Measurements from ENCODE around the gene PABPN1. TPM values are rescaled to one million over a fixed set of nuclear protein-coding genes. Genes with fewer than 3 reads are reported as not detected.

PABPN1 gene
- total and polyA plus RNA-seq, 2 of the 13 experiments (the other 11 are each of a cell fraction or from before 2014, with no cell fraction given), result 233 to 524 TPM

DNA sequence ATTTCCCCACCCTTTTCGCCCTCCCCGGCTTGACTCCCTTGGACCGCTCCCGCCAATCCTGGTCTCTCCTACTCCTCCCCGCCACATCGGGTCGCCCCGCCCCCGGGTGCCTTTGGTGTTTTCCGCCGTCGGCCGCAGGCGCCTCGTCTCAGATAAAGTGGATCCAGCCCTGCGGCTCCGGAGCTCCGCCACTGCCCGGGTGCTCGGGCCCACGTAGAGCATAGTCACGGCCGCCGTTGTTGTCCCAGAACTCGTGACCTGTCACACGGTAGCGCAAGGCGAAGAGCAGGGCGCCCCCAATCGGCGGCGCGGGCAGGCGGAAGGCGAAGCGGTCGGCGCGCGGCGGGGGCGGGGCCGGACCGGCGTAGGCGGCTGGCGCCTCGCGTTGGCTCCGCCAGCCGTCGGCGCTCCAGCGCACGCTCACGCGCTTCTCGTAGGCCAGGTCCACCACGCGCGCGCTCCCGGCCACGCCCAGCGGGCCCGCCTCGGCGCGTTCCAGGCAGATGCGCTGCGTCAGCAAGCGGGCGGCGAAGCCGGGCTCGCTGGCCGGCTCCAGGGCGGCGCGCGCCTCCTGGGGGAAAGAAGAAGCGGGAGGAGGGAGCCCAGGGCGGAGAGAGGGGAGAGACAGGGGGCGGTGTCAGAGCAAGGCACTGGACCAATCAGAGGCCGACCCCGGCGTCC is 19.8 kb upstream of the PABPN1 start (continued):
- TF ChIP-seq, protein P1, sequence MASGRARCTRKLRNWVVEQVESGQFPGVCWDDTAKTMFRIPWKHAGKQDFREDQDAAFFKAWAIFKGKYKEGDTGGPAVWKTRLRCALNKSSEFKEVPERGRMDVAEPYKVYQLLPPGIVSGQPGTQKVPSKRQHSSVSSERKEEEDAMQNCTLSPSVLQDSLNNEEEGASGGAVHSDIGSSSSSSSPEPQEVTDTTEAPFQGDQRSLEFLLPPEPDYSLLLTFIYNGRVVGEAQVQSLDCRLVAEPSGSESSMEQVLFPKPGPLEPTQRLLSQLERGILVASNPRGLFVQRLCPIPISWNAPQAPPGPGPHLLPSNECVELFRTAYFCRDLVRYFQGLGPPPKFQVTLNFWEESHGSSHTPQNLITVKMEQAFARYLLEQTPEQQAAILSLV (CRISPR knock-in tag; IDR thresholded peaks at IDR 0.05; ENCODE audit: borderline replicate concordance), result 0 out of 2 replicates have a peak, but pooled peaks have one; percentile 71
- TF ChIP-seq, protein P2, sequence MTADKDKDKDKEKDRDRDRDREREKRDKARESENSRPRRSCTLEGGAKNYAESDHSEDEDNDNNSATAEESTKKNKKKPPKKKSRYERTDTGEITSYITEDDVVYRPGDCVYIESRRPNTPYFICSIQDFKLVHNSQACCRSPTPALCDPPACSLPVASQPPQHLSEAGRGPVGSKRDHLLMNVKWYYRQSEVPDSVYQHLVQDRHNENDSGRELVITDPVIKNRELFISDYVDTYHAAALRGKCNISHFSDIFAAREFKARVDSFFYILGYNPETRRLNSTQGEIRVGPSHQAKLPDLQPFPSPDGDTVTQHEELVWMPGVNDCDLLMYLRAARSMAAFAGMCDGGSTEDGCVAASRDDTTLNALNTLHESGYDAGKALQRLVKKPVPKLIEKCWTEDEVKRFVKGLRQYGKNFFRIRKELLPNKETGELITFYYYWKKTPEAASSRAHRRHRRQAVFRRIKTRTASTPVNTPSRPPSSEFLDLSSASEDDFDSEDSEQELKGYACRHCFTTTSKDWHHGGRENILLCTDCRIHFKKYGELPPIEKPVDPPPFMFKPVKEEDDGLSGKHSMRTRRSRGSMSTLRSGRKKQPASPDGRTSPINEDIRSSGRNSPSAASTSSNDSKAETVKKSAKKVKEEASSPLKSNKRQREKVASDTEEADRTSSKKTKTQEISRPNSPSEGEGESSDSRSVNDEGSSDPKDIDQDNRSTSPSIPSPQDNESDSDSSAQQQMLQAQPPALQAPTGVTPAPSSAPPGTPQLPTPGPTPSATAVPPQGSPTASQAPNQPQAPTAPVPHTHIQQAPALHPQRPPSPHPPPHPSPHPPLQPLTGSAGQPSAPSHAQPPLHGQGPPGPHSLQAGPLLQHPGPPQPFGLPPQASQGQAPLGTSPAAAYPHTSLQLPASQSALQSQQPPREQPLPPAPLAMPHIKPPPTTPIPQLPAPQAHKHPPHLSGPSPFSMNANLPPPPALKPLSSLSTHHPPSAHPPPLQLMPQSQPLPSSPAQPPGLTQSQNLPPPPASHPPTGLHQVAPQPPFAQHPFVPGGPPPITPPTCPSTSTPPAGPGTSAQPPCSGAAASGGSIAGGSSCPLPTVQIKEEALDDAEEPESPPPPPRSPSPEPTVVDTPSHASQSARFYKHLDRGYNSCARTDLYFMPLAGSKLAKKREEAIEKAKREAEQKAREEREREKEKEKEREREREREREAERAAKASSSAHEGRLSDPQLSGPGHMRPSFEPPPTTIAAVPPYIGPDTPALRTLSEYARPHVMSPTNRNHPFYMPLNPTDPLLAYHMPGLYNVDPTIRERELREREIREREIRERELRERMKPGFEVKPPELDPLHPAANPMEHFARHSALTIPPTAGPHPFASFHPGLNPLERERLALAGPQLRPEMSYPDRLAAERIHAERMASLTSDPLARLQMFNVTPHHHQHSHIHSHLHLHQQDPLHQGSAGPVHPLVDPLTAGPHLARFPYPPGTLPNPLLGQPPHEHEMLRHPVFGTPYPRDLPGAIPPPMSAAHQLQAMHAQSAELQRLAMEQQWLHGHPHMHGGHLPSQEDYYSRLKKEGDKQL (CRISPR knock-in tag; IDR thresholded peaks at IDR 0.05; ENCODE audit: low read depth), result peak; percentile 85; the same call in 1 of the 2 replicates
- TF ChIP-seq HDAC1 (CRISPR knock-in tag; IDR thresholded peaks at IDR 0.05), result no peak
- TF ChIP-seq KDM5A (IDR thresholded peaks at IDR 0.05; ENCODE audit: borderline replicate concordance, low read length), result peak; percentile 68; the same call in 1 of the 2 replicates
- TF ChIP-seq RARA (CRISPR knock-in tag; IDR thresholded peaks at IDR 0.05), result peak; percentile 64
- TF ChIP-seq ZNF550 (CRISPR knock-in tag; IDR thresholded peaks at IDR 0.05; ENCODE audit: borderline replicate concordance), result no peak
- TF ChIP-seq, protein P3, sequence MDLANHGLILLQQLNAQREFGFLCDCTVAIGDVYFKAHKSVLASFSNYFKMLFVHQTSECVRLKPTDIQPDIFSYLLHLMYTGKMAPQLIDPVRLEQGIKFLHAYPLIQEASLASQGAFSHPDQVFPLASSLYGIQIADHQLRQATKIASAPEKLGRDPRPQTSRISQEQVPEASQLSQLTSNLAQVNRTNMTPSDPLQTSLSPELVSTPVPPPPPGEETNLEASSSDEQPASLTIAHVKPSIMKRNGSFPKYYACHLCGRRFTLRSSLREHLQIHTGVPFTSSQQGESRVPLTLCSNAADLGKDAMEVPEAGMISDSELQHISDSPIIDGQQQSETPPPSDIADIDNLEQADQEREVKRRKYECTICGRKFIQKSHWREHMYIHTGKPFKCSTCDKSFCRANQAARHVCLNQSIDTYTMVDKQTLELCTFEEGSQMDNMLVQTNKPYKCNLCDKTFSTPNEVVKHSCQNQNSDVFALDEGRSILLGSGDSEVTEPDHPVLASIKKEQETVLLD (CRISPR knock-in tag; IDR thresholded peaks at IDR 0.05; ENCODE audit: low read depth), result no peak
- TF ChIP-seq, protein P4, sequence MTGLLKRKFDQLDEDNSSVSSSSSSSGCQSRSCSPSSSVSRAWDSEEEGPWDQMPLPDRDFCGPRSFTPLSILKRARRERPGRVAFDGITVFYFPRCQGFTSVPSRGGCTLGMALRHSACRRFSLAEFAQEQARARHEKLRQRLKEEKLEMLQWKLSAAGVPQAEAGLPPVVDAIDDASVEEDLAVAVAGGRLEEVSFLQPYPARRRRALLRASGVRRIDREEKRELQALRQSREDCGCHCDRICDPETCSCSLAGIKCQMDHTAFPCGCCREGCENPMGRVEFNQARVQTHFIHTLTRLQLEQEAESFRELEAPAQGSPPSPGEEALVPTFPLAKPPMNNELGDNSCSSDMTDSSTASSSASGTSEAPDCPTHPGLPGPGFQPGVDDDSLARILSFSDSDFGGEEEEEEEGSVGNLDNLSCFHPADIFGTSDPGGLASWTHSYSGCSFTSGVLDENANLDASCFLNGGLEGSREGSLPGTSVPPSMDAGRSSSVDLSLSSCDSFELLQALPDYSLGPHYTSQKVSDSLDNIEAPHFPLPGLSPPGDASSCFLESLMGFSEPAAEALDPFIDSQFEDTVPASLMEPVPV (CRISPR knock-in tag; IDR thresholded peaks at IDR 0.05), result peak; percentile 77
- TF ChIP-seq, protein P5, sequence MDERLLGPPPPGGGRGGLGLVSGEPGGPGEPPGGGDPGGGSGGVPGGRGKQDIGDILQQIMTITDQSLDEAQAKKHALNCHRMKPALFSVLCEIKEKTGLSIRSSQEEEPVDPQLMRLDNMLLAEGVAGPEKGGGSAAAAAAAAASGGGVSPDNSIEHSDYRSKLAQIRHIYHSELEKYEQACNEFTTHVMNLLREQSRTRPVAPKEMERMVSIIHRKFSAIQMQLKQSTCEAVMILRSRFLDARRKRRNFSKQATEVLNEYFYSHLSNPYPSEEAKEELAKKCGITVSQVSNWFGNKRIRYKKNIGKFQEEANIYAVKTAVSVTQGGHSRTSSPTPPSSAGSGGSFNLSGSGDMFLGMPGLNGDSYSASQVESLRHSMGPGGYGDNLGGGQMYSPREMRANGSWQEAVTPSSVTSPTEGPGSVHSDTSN (CRISPR knock-in tag; IDR thresholded peaks at IDR 0.05), result no peak; the same call in 1 of the 2 replicates
- TF ChIP-seq YEATS4 (CRISPR knock-in tag; IDR thresholded peaks at IDR 0.05; ENCODE audit: borderline replicate concordance), result no peak; the same call in 1 of the 2 replicates
- no peak; the same call in 1 of the 2 replicates for TF ChIP-seq ZNF749 (CRISPR knock-in tag; IDR thresholded peaks at IDR 0.05; ENCODE audit: borderline replicate concordance)
- peak; percentile 71 for TF ChIP-seq MIER3 (CRISPR knock-in tag; IDR thresholded peaks at IDR 0.05; ENCODE audit: borderline replicate concordance)
- TF ChIP-seq ZNF30 (CRISPR knock-in tag; IDR thresholded peaks at IDR 0.05), result no peak
- TF ChIP-seq IKZF4 (CRISPR knock-in tag; IDR thresholded peaks at IDR 0.05; ENCODE audit: borderline replicate concordance, low read depth, not compliant biosample characterization), result peak; percentile 53
- no peak for TF ChIP-seq FOXP1 (IDR thresholded peaks at IDR 0.05)
- peak; percentile 66 for TF ChIP-seq FOXP1 (CRISPR knock-in tag; IDR thresholded peaks at IDR 0.05)
- no peak; the same call in none of the 2 replicates for TF ChIP-seq ZNF292 (CRISPR knock-in tag; IDR thresholded peaks at IDR 0.05; ENCODE audit: borderline replicate concordance, low read depth)
